Keratinocyte (primary cell): ENCODE data around the gene REG4. TPM values are rescaled to one million over a fixed set of nuclear protein-coding genes. Genes with fewer than 3 reads are reported as not detected.

Source experiments
- DNase-seq: peaks from one replicate; pipeline ENCODE4 v3.0.0-alpha.2; 2011; ENCODE audit warnings: low read depth, missing footprints, low spot score
- FAIRE-seq: peaks from 2 replicates; lab custom pipeline; 2011; peaks lifted over from hg19 to GRCh38; lab: Jason Lieb, UNC
- H2AFZ ChIP-seq: 2 replicates; pipeline ENCODE4 v1.6.0; 2012; ENCODE audit warnings: low read length, control low read depth, inconsistent platforms; ENCODE audit not compliant: control insufficient read depth
- H3K27ac ChIP-seq: 2 replicates; pipeline ENCODE4 v1.5.1; 2011; ENCODE audit warnings: low read length; ENCODE audit not compliant: control insufficient read depth, insufficient read depth
- H3K27me3 ChIP-seq: 3 replicates; pipeline ENCODE4 v1.6.0; 2011; ENCODE audit warnings: low read length; ENCODE audit not compliant: control insufficient read depth, insufficient read depth; ENCODE audit errors: extremely low read depth
- H3K36me3 ChIP-seq, 2 experiments: 2 replicates in 1 of 2; 3 replicates in 1 of 2; pipeline ENCODE4 v1.5.1; 2011; ENCODE audit warnings: low read length in 2 of 2, mild to moderate bottlenecking in 1 of 2; ENCODE audit not compliant: control insufficient read depth in 2 of 2, insufficient read depth in 2 of 2; ENCODE audit errors: extremely low read depth in 1 of 2
- H3K4me1 ChIP-seq: 3 replicates; pipeline ENCODE4 v1.5.1; 2011; ENCODE audit warnings: low read length; ENCODE audit not compliant: control insufficient read depth, insufficient read depth; ENCODE audit errors: extremely low read depth
- H3K4me2 ChIP-seq: 3 replicates; pipeline ENCODE4 v1.6.0; 2011; ENCODE audit warnings: low read depth, low read length; ENCODE audit not compliant: control insufficient read depth, insufficient read depth; ENCODE audit errors: extremely low read depth
- H3K4me3 ChIP-seq, 3 experiments: fragments of 200-600 bp in 1 of 3; sonication (generic) in 1 of 3; 2 replicates in 2 of 3; 3 replicates in 1 of 3; pipeline ENCODE4 v1.5.1; 2011 to 2016; ENCODE audit warnings: low read length in 3 of 3, mild to moderate bottlenecking in 3 of 3, control low read depth in 2 of 3, inconsistent platforms in 1 of 3, low read depth in 1 of 3, mixed read lengths in 1 of 3, mixed run types in 1 of 3, moderate library complexity in 1 of 3; ENCODE audit not compliant: control insufficient read depth in 2 of 3, insufficient read depth in 2 of 3; ENCODE audit errors: extremely low read depth in 1 of 3
- H3K79me2 ChIP-seq: 2 replicates; pipeline ENCODE4 v1.6.0; 2012; ENCODE audit warnings: low read length; ENCODE audit not compliant: control insufficient read depth, insufficient read depth
- H3K9ac ChIP-seq: 3 replicates; pipeline ENCODE4 v1.6.0; 2011; ENCODE audit warnings: low read length; ENCODE audit not compliant: control insufficient read depth, insufficient read depth; ENCODE audit errors: extremely low read depth
- H3K9me1 ChIP-seq: 3 replicates; pipeline ENCODE4 v1.6.0; 2011; ENCODE audit warnings: low read length; ENCODE audit not compliant: control insufficient read depth, insufficient read depth; ENCODE audit errors: extremely low read depth
- H3K9me3 ChIP-seq: 2 replicates; pipeline ENCODE4 v1.5.1; 2012; ENCODE audit warnings: low read depth, low read length; ENCODE audit not compliant: control insufficient read depth
- H4K20me1 ChIP-seq: 3 replicates; pipeline ENCODE4 v1.6.0; 2011; ENCODE audit warnings: low read length; ENCODE audit not compliant: control insufficient read depth, insufficient read depth; ENCODE audit errors: extremely low read depth
- EZH2 ChIP-seq: IDR thresholded peaks from one replicate; pipeline ENCODE4 v1.6.1; 2012; ENCODE audit warnings: inconsistent platforms, mild to moderate bottlenecking, low read length, moderate library complexity
- dilution Hi-C: fragments of 300-500 bp; cut with MboI; formaldehyde crosslinking; loops from one replicate; pipeline ENCODE4 v1.7.0; 2020; ENCODE audit warnings: low sequenced_read_pairs; ENCODE audit not compliant: extremely low pct_ligation_motif_present
- polyA plus RNA-seq, 5 experiments: library from polyadenylated mRNA; depleted of rRNA in 3 of 5; stranded (reverse) in 3 of 5; stranded (forward) in 1 of 5; unstranded in 1 of 5; fragments of >200 nt; gene quantifications; 1 replicate in 1 of 5; 2 replicates in 3 of 5; 3 replicates in 1 of 5; pipeline versions ENCODE4 v1.2.1 to v1.2.3, GENCODE V29; 2011 to 2012; ENCODE audit warnings: missing spikeins in 2 of 5, low read depth in 1 of 5, low replicate concordance in 1 of 5
- TF ChIP-seq, protein P1 (sequence below), 3 experiments: IDR thresholded peaks in 1 of 3; conservative IDR thresholded peaks in 1 of 3; optimal IDR thresholded peaks in 1 of 3; 2 replicates in 2 of 3; 3 replicates in 1 of 3; pipeline versions ENCODE3 to v1.5.1; 2011; ENCODE audit warnings: low read length in 3 of 3, mild to moderate bottlenecking in 3 of 3, moderate library complexity in 2 of 3, control low read depth in 1 of 3, inconsistent platforms in 1 of 3; ENCODE audit not compliant: insufficient read depth in 2 of 3; ENCODE audit errors: extremely low read depth in 1 of 3

The REG4 gene
- polyA plus RNA-seq, 1 donor (not counting 4 experiments of a cell fraction or from before 2014, with no cell fraction given) = not detected

DNA sequence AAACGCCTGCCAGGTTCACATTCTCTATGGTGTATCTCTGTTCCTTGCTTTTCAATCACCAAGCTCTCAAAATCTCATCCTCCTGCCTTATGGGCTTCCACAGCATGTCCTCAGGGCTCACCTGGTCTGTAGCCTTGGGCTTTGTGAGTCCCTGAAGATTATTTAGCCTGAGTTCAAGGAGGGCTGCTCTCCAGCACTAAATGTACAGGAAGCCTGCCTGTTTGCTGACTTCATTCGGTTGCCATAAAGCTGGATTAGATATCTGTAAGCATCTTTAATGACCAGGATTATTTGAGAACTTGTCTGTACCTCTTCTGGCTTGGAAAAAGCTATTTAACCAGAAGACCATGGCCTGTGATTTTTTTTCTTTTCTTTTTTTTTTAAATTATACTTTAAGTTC is 6.9 kb upstream of the REG4 start:
- H2AFZ ChIP-seq = no peak overlapping the region

GRCh38 chr1:119816407-119816806 is 5.1 kb upstream of the REG4 start:
- dilution Hi-C loops = no loop called here
- Histone ChIP-seq H3K4me2 (peak overlapping the region; percentile 51), H3K27ac (no peak overlapping the region), H3K27me3 (no peaks in the 10 kb centered on the region), H3K4me3 (no peak overlapping the region), H3K9me1 (no peaks in the 10 kb centered on the region), H3K4me1 (peaks cover 24% of the 10 kb centered on the region), H3K36me3 (no peaks in the 10 kb centered on the region), H2AFZ (peak overlapping the region; percentile 11), H3K9me3 (no peaks in the 10 kb centered on the region), H4K20me1 (no peaks in the 10 kb centered on the region), H3K9ac (no peak overlapping the region), H3K79me2 (no peaks in the 10 kb centered on the region)
- FAIRE-seq (peak; percentile 71), DNase-seq (no peak)
- TF ChIP-seq EZH2 = no peak
- TF ChIP-seq, protein P1, sequence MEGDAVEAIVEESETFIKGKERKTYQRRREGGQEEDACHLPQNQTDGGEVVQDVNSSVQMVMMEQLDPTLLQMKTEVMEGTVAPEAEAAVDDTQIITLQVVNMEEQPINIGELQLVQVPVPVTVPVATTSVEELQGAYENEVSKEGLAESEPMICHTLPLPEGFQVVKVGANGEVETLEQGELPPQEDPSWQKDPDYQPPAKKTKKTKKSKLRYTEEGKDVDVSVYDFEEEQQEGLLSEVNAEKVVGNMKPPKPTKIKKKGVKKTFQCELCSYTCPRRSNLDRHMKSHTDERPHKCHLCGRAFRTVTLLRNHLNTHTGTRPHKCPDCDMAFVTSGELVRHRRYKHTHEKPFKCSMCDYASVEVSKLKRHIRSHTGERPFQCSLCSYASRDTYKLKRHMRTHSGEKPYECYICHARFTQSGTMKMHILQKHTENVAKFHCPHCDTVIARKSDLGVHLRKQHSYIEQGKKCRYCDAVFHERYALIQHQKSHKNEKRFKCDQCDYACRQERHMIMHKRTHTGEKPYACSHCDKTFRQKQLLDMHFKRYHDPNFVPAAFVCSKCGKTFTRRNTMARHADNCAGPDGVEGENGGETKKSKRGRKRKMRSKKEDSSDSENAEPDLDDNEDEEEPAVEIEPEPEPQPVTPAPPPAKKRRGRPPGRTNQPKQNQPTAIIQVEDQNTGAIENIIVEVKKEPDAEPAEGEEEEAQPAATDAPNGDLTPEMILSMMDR (optimal IDR thresholded peaks at IDR 0.05 in 1 of 3, IDR thresholded peaks at IDR 0.05 in 1 of 3, conservative IDR thresholded peaks at IDR 0.05 in 1 of 3; ENCODE audit: extremely low read depth in 1 of 3, insufficient read depth in 2 of 3, low read length in 3 of 3) = no peak

More for the DNA sequence above, 6.9 kb upstream of the REG4 start:
- no peak overlapping the region for H3K4me2 ChIP-seq
- no peaks in the 10 kb centered on the region for H3K9me1 ChIP-seq
- H3K9ac ChIP-seq = no peak overlapping the region
- no peaks in the 10 kb centered on the region for H3K27me3 ChIP-seq
- H3K79me2 ChIP-seq = no peaks in the 10 kb centered on the region
- dilution Hi-C loops = no loop called here
- no peaks in the 10 kb centered on the region for H4K20me1 ChIP-seq
- FAIRE-seq (no peak), DNase-seq (no peak)
- H3K4me3 ChIP-seq = no peak overlapping the region
- H3K27ac ChIP-seq = no peak overlapping the region
- H3K36me3 ChIP-seq = no peaks in the 10 kb centered on the region
- peaks cover 24% of the 10 kb centered on the region for H3K4me1 ChIP-seq
- TF ChIP-seq EZH2 = no peak
- TF ChIP-seq, protein P1 (optimal IDR thresholded peaks at IDR 0.05 in 1 of 3, IDR thresholded peaks at IDR 0.05 in 1 of 3, conservative IDR thresholded peaks at IDR 0.05 in 1 of 3; ENCODE audit: extremely low read depth in 1 of 3, insufficient read depth in 2 of 3, low read length in 3 of 3) = no peak
- H3K9me3 ChIP-seq = no peaks in the 10 kb centered on the region
